Activated T-helper 9 cell treated with anti-CD3 and anti-CD28 coated beads, Interleukin-2, amount 50 U/mL, for 16 hours (primary cell): ENCODE measurements around the gene PDCD7.
"Not testable (repeated sequence)": the region's sequence is repeated elsewhere in the genome, so short reads cannot be mapped to it uniquely, and the experiment has no call there.

Experiments used
- DNase-seq: peaks from one replicate; pipeline ENCODE4 v3.0.0-alpha.2; 2020; ENCODE audit warnings: low read depth

The PDCD7 gene

GRCh38 chr15:65074946-65075345 lies 58.7 kb downstream of the PDCD7 start:
- not testable (repeated sequence) for DNase-seq

GRCh38 chr15:65072617-65073016 lies 61.0 kb downstream of the PDCD7 start:
- no peak for DNase-seq

GRCh38 chr15:65072027-65072426 lies 61.6 kb downstream of the PDCD7 start:
- no peak for DNase-seq

- no peak for DNase-seq
Measured at GRCh38 chr15:65071381-65071811, 62.2 kb downstream of the PDCD7 start.

GRCh38 chr15:65069779-65070546 lies 63.6 kb downstream of the PDCD7 start:
- no peak for DNase-seq

GRCh38 chr15:65069179-65069578 lies 64.4 kb downstream of the PDCD7 start:
- DNase-seq, result no peak

- no peak for DNase-seq
Measured at GRCh38 chr15:65068403-65068788, 65.2 kb downstream of the PDCD7 start.

- DNase-seq, result no peak
Measured at GRCh38 chr15:65067645-65068402, 65.8 kb downstream of the PDCD7 start, which contains the start of gene RASL12. RASL12 (minus strand) TSS chr15:65067991; CDS start chr15:65067835, 156 bp downstream.
